ENCODE data around the gene ROBO1. TPM values are rescaled to one million over a fixed set of nuclear protein-coding genes. Genes with fewer than 3 reads are reported as not detected.
"Not testable (repeated sequence)": the region's sequence is repeated elsewhere in the genome, so short reads cannot be mapped to it uniquely, and the experiment has no call there.

The ROBO1 gene
- total RNA-seq, 2 donors from 2014 or later = 7.6 to 19.7 TPM

DNA sequence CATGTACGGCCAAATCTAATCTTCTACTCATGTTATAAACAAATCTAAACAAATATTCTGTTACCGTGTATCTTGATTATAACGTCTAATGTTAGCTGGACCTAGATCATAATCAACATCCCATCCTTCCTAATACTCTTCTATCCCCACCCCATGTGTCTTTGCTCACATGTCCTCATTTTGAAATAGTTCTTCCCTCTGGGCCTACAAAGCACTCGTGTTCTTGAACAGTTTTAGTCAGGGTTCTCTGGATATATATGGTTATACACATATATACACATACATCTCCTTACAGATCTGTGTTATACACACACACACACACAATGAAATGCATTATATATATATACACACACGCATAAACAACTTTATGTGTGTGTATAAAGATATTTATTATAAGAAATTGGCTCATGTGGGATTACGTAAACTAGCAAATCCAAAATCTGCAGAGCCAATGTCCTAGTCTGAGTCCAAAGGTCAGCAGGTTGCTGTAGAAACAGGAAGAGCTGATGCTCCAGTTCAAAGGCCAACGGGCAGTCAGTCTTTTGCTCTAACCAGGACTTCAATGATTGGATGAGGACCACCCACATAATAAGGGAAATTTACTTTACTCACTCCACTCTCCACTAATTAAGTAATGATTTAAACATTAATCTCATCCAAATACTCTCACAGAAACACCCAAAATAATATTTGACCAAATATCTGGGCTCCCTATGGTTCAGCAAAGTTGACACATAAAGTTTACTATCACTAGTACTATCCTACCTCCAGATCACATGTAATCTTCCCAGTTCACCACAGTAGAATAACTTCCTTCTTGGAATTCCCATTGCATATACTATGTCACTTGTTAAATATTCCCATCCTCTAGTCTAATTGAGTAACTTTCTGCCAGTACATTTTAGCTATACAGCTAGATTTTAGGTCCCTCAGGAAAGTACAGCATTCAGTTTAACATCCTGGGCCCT, 450.0 kb downstream of the ROBO1 start:
- no peak overlapping the region for H3K27ac ChIP-seq
- TF ChIP-seq, protein P1, sequence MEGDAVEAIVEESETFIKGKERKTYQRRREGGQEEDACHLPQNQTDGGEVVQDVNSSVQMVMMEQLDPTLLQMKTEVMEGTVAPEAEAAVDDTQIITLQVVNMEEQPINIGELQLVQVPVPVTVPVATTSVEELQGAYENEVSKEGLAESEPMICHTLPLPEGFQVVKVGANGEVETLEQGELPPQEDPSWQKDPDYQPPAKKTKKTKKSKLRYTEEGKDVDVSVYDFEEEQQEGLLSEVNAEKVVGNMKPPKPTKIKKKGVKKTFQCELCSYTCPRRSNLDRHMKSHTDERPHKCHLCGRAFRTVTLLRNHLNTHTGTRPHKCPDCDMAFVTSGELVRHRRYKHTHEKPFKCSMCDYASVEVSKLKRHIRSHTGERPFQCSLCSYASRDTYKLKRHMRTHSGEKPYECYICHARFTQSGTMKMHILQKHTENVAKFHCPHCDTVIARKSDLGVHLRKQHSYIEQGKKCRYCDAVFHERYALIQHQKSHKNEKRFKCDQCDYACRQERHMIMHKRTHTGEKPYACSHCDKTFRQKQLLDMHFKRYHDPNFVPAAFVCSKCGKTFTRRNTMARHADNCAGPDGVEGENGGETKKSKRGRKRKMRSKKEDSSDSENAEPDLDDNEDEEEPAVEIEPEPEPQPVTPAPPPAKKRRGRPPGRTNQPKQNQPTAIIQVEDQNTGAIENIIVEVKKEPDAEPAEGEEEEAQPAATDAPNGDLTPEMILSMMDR (IDR thresholded peaks at IDR 0.05) = no peak
- no peaks in the 10 kb centered on the region for H3K36me3 ChIP-seq
- H3K27me3 ChIP-seq = no peaks in the 10 kb centered on the region
- H3K4me3 ChIP-seq = no peak overlapping the region
- no peaks in the 10 kb centered on the region for H3K4me1 ChIP-seq
- DNase-seq (ENCODE audit: low spot score) = no peak
- H3K9me3 ChIP-seq = no peaks in the 10 kb centered on the region

DNA sequence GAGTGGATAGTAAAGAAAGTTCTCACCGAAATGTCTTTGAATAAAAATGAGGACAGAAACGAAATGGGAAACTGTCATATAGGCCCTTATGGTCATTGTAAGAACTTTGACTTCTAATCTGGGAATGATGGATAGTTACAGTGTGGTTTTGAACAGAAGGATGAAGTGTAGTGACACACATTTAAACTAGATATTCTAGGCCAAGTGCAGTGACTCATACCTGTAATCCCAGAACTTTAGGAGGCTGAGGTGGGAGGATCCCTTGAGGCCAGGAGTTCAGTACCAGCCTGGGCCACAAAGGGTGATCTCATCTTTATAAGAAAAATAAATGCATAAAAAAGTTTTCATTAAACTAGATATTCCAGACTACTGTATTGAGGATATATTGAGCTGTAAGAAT, 452.8 kb downstream of the ROBO1 start:
- no peaks in the 10 kb centered on the region for H3K4me1 ChIP-seq
- no peak overlapping the region for H3K4me3 ChIP-seq
- no peaks in the 10 kb centered on the region for H3K9me3 ChIP-seq
- no peak for DNase-seq (ENCODE audit: low spot score)
- H3K36me3 ChIP-seq = no peaks in the 10 kb centered on the region
- TF ChIP-seq, protein P1 (IDR thresholded peaks at IDR 0.05) = no peak
- no peak overlapping the region for H3K27ac ChIP-seq
- H3K27me3 ChIP-seq = no peaks in the 10 kb centered on the region

GRCh38 chr3:79314544-79314943, 453.3 kb downstream of the ROBO1 start:
- Histone ChIP-seq H3K9me3 (no peaks in the 10 kb centered on the region), H3K36me3 (no peaks in the 10 kb centered on the region), H3K27ac (no peak overlapping the region), H3K27me3 (no peaks in the 10 kb centered on the region), H3K4me3 (no peak overlapping the region), H3K4me1 (no peaks in the 10 kb centered on the region)
- TF ChIP-seq, protein P1 (IDR thresholded peaks at IDR 0.05) = no peak
- DNase-seq (ENCODE audit: low spot score) = no peak

DNA sequence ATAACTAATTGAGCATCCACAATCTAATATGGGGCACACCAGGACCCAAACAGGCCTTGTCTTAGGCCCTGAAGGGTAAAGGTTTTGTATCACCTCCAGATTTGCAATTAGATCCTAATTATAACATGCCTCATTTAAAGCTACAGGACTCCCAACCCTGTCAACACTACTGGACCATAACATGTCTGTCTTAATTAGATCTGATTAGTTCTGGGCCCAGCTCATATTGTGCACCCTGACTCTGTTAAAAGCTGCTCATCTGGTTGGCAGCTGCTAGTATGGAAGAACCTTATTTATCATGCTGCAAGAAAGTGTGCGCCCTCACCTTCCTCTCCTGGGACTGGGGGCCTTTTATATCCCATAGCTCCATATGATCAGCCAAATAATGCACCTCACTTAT, 457.8 kb downstream of the ROBO1 start:
- DNase-seq (ENCODE audit: low spot score) = no peak
- TF ChIP-seq, protein P1 (IDR thresholded peaks at IDR 0.05) = no peak
- H3K36me3 ChIP-seq = no peaks in the 10 kb centered on the region
- no peak overlapping the region for H3K27ac ChIP-seq
- no peak overlapping the region for H3K4me3 ChIP-seq
- no peaks in the 10 kb centered on the region for H3K27me3 ChIP-seq
- H3K9me3 ChIP-seq = no peaks in the 10 kb centered on the region
- no peaks in the 10 kb centered on the region for H3K4me1 ChIP-seq

DNA sequence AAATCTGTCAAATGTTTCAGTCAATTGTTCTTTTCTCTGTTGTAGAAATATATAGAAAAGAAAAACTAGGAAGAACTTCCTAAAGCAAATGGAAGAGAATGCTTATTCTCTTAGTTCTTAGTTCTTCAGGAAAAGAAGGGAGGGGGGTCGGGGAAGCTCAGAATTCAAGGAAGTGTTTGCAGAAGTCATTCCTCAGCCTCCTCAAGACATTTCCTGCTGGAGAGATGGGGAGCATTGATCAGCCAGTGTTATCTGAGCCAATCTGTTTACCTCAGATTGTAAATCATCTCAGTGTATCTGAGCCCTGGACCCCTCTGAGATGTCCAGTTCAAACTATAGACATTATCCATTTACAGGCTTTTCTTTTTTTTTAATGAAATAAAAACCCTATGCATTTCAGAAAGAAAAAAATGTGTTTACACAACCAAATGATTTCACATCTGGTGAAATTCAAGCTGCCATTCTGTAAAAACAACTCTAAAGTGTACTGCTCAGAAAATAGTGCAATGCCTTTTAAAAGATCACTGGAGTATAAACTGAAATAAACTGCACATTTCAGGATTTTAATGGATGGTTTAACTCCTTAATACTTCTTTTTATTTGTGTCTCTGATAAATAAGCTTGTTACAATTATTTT, 460.7 kb downstream of the ROBO1 start:
- no peaks in the 10 kb centered on the region for H3K36me3 ChIP-seq

DNA sequence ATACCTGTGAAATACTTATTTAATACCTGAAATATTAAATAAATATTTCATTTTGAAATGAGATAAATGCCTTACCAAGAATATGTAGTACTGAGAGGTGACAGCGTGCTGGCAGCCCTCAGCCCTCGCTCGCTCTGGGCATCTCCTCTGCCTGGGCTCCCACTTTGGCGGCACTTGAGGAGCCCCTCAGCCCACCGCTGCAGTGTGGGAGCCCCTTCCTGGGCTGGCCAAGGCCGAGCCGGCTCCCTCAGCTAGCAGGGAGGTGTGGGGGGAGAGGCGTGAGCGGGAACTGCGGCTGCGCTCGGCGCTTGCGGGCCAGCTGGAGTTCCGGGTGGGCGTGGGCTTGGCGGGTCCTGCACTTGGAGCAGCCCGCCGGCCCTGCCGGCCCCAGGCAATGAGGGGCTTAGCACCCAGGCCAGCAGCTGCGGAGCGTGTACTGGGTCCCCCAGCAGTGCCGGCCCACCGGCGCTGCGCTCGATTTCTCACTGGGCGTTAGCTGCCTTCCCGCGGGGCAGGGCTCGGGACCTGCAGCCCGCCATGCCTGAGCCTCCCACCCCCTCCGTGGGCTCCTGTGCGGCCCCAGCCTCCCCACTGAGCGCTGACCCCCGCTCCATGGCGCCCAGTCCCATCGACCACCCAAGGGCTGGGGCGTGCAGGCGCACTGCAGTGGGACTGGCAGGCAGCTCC, 467.7 kb downstream of the ROBO1 start:
- H3K9me3 ChIP-seq; H3K27me3 ChIP-seq; DNase-seq (ENCODE audit: low spot score); H3K27ac ChIP-seq; H3K36me3 ChIP-seq; H3K4me3 ChIP-seq; H3K4me1 ChIP-seq: not testable (repeated sequence)

More for the DNA sequence above, 460.7 kb downstream of the ROBO1 start:
- DNase-seq (ENCODE audit: low spot score) = no peak
- TF ChIP-seq, protein P1 (IDR thresholded peaks at IDR 0.05) = no peak
- Histone ChIP-seq H3K4me1 (no peaks in the 10 kb centered on the region), H3K9me3 (no peaks in the 10 kb centered on the region), H3K27ac (no peak overlapping the region), H3K4me3 (no peak overlapping the region), H3K27me3 (no peaks in the 10 kb centered on the region)

Data from right atrium auricular region (tissue), 2 donors.